Measurements from ENCODE around the gene SPTB.

- TF ChIP-seq CTCF (IDR thresholded peaks at IDR 0.05) (peak in 1 of 4 experiments; percentile 32), POLR2AphosphoS5 (IDR thresholded peaks at IDR 0.05) (no peak)
Measured at GRCh38 chr14:64910847-64911495, 31.3 kb upstream of the SPTB start.

Measured in sigmoid colon (tissue), 4 donors.